ENCODE results near the gene MPPED1.

MPPED1 gene

GRCh38 chr22:43541022-43541421, 129.2 kb downstream of the MPPED1 start:
- Mint-ChIP-seq H3K9me3 (peaks cover 17% of the 10 kb centered on the region), H3K4me3 (no peak overlapping the region), H3K27me3 (ENCODE audit: low read depth, poor library complexity) (peaks cover 21% of the 10 kb centered on the region), H3K27ac (no peak overlapping the region), H3K36me3 (ENCODE audit: low read depth) (peaks cover 6% of the 10 kb centered on the region), H3K4me1 (no peaks in the 10 kb centered on the region)
- TF ChIP-seq CTCF (IDR thresholded peaks at IDR 0.05), result no peak
- DNase-seq, result no peak

GRCh38 chr22:43541462-43542407, 129.9 kb downstream of the MPPED1 start:
- H3K9me3 Mint-ChIP-seq, result peaks cover 13% of the 10 kb centered on the region
- no peak overlapping the region for H3K4me3 Mint-ChIP-seq
- peaks cover 27% of the 10 kb centered on the region for H3K27me3 Mint-ChIP-seq (ENCODE audit: low read depth, poor library complexity)
- no peaks in the 10 kb centered on the region for H3K4me1 Mint-ChIP-seq
- TF ChIP-seq CTCF (IDR thresholded peaks at IDR 0.05), result no peak
- no peak overlapping the region for H3K27ac Mint-ChIP-seq
- no peak for DNase-seq
- H3K36me3 Mint-ChIP-seq (ENCODE audit: low read depth), result peaks cover 2% of the 10 kb centered on the region

GRCh38 chr22:43542681-43543521, 131.1 kb downstream of the MPPED1 start:
- TF ChIP-seq CTCF (IDR thresholded peaks at IDR 0.05), result no peak
- Mint-ChIP-seq H3K36me3 (ENCODE audit: low read depth) (no peaks in the 10 kb centered on the region), H3K4me3 (no peak overlapping the region), H3K9me3 (peaks cover 4% of the 10 kb centered on the region), H3K27me3 (ENCODE audit: low read depth, poor library complexity) (peaks cover 27% of the 10 kb centered on the region), H3K4me1 (no peaks in the 10 kb centered on the region), H3K27ac (no peak overlapping the region)
- no peak for DNase-seq

GRCh38 chr22:43543522-43544288, 131.9 kb downstream of the MPPED1 start:
- Mint-ChIP-seq H3K4me1 (no peaks in the 10 kb centered on the region), H3K27me3 (ENCODE audit: low read depth, poor library complexity) (peaks cover 23% of the 10 kb centered on the region), H3K36me3 (ENCODE audit: low read depth) (no peaks in the 10 kb centered on the region), H3K27ac (no peak overlapping the region), H3K9me3 (no peaks in the 10 kb centered on the region), H3K4me3 (no peak overlapping the region)
- DNase-seq, result no peak
- TF ChIP-seq CTCF (IDR thresholded peaks at IDR 0.05), result no peak

- H3K4me1 Mint-ChIP-seq, result no peaks in the 10 kb centered on the region
- H3K36me3 Mint-ChIP-seq (ENCODE audit: low read depth), result no peaks in the 10 kb centered on the region
- TF ChIP-seq CTCF (IDR thresholded peaks at IDR 0.05), result no peak
- peaks cover 19% of the 10 kb centered on the region for H3K27me3 Mint-ChIP-seq (ENCODE audit: low read depth, poor library complexity)
- no peak for DNase-seq
- no peak overlapping the region for H3K27ac Mint-ChIP-seq
- no peak overlapping the region for H3K4me3 Mint-ChIP-seq
- no peaks in the 10 kb centered on the region for H3K9me3 Mint-ChIP-seq
These were observed 132.5 kb downstream of the MPPED1 start for GRCh38 chr22:43544289-43544673.
